K562 (cell line): Measurements from ENCODE around the gene SNX25. TPM values are rescaled to one million over a fixed set of nuclear protein-coding genes. Genes with fewer than 3 reads are reported as not detected.

Source experiments
- CREM ChIP-seq: IDR thresholded peaks from 2 replicates; pipeline ENCODE4 v1.6.1; 2014; ENCODE audit warnings: antibody characterized with exemption, low read depth
- EWSR1 ChIP-seq: fragments of 450-650 bp; IDR thresholded peaks from 2 replicates; pipeline ENCODE4 v1.6.1; 2018; ENCODE audit warnings: borderline replicate concordance, mild to moderate bottlenecking, low read depth, moderate library complexity; ENCODE audit not compliant: partially characterized antibody
- EZH2 ChIP-seq: IDR thresholded peaks from 2 replicates; pipeline ENCODE4 v1.6.1; 2012; ENCODE audit warnings: low read depth, mild to moderate bottlenecking, inconsistent platforms, low read length, borderline replicate concordance
- FOXK1 ChIP-seq: sonication (generic); formaldehyde crosslinking; IDR thresholded peaks from 2 replicates; pipeline ENCODE4 v1.8.0; 2022; ENCODE audit warnings: missing genetic modification reagents, mild to moderate bottlenecking, borderline replicate concordance
- GABPA ChIP-seq: fragments of 200-800 bp; sonication (Bioruptor generic); conservative IDR thresholded peaks from 2 replicates; pipeline ENCODE4 v1.6.1; 2016; ENCODE audit warnings: low read depth, missing genetic modification characterization, missing compliant biosample characterization
- HCFC1 ChIP-seq: IDR thresholded peaks from 2 replicates; pipeline ENCODE4 v1.6.1; 2012; ENCODE audit warnings: low read depth, low read length, improper control_type of control experiment
- KDM2B ChIP-seq: fragments of 250-450 bp; sonication (Bioruptor Pico); IDR thresholded peaks from 2 replicates; pipeline ENCODE4 v1.8.0; 2021; ENCODE audit warnings: mild to moderate bottlenecking, moderate library complexity
- NCOR1 ChIP-seq: fragments of 450-650 bp; IDR thresholded peaks from 2 replicates; pipeline ENCODE4 v1.6.1; 2016; ENCODE audit warnings: mild to moderate bottlenecking, moderate library complexity
- NR2C2 ChIP-seq, 2 experiments: fragments of 200-800 bp in 1 of 2; sonication (Bioruptor generic) in 1 of 2; sonication (generic) in 1 of 2; formaldehyde crosslinking in 1 of 2; IDR thresholded peaks; 2 replicates each; pipeline versions ENCODE4 v1.6.1 to v1.8.0; 2016 to 2022; ENCODE audit warnings: mild to moderate bottlenecking in 1 of 2, missing compliant biosample characterization in 1 of 2, missing genetic modification characterization in 1 of 2, missing genetic modification reagents in 1 of 2
- RAD51 ChIP-seq: fragments of 450-650 bp; IDR thresholded peaks from 2 replicates; pipeline ENCODE4 v1.7.1; 2016; ENCODE audit warnings: low read depth, mild to moderate bottlenecking, borderline replicate concordance
- SMAD4 ChIP-seq: fragments of 250-450 bp; sonication (Bioruptor Pico); conservative IDR thresholded peaks from 2 replicates; pipeline ENCODE4 v1.8.0; 2021; ENCODE audit warnings: inconsistent platforms, mild to moderate bottlenecking, moderate library complexity
- SMARCE1 ChIP-seq: fragments of 450-650 bp; IDR thresholded peaks from 2 replicates; pipeline ENCODE4 v1.7.1; 2016; ENCODE audit warnings: mild to moderate bottlenecking
- ZNF12 ChIP-seq: sonication (generic); formaldehyde crosslinking; IDR thresholded peaks from 2 replicates; pipeline ENCODE4 v1.4.0; 2020; ENCODE audit warnings: mild to moderate bottlenecking, missing genetic modification reagents
- ZNF143 ChIP-seq: sonication (generic); formaldehyde crosslinking; IDR thresholded peaks from 2 replicates; pipeline ENCODE4 v1.9.0; 2022; ENCODE audit warnings: mild to moderate bottlenecking, missing genetic modification reagents
- ZNF24 ChIP-seq: fragments of 450-650 bp; IDR thresholded peaks from 2 replicates; pipeline ENCODE4 v1.6.1; 2016
- ZNF282 ChIP-seq: sonication (generic); formaldehyde crosslinking; IDR thresholded peaks from 2 replicates; pipeline ENCODE4 v1.8.1; 2023; ENCODE audit warnings: missing genetic modification reagents
- ZNF589 ChIP-seq: fragments of 200-800 bp; sonication (Bioruptor generic); IDR thresholded peaks from 2 replicates; pipeline ENCODE4 v1.6.1; 2016; ENCODE audit warnings: low read depth, missing genetic modification characterization, missing compliant biosample characterization
- ZNF696 ChIP-seq: fragments of 250-450 bp; sonication (Bioruptor Pico); conservative IDR thresholded peaks from 2 replicates; pipeline ENCODE4 v1.4.0; 2020; ENCODE audit warnings: mild to moderate bottlenecking, moderate library complexity
- ZNF740 ChIP-seq, 3 experiments: fragments of 200-800 bp in 1 of 3; sonication (Bioruptor generic) in 1 of 3; sonication (generic) in 1 of 3; formaldehyde crosslinking in 1 of 3; IDR thresholded peaks; 2 replicates each; pipeline versions ENCODE4 v1.6.1 to v1.8.0; 2016 to 2022; ENCODE audit warnings: mild to moderate bottlenecking in 2 of 3, missing compliant biosample characterization in 2 of 3, missing genetic modification characterization in 2 of 3, missing genetic modification reagents in 1 of 3
- polyA plus RNA-seq, 8 experiments: library from polyadenylated mRNA; depleted of rRNA in 4 of 8; stranded (reverse) in 5 of 8; unstranded in 3 of 8; fragments of >200 nt; fragmentation: Nextera tagmentation in 2 of 8; fragmentation: Illumina TruSeq in 1 of 8; extraction: Ambion mirVana in 2 of 8; extraction: Trizol in 1 of 8; gene quantifications; 2 replicates each; pipeline versions ENCODE4 v1.2.1 to v1.2.3, GENCODE V29; 2011 to 2014; ENCODE audit warnings: inconsistent platforms in 1 of 8, missing spikeins in 1 of 8
- total RNA-seq, 7 experiments: library from RNA; depleted of rRNA in 6 of 7; stranded (reverse); fragments of >200 nt in 6 of 7; fragmentation: Illumina TruSeq in 2 of 7; extraction: Trizol in 2 of 7; gene quantifications; 2 replicates each; pipeline versions ENCODE4 v1.2.1 to v1.2.3, GENCODE V29; 2011 to 2021; ENCODE audit warnings: low replicate concordance in 1 of 7
- TF ChIP-seq, protein P1 (sequence below): fragments of 250-450 bp; sonication (Bioruptor Pico); IDR thresholded peaks from 2 replicates; pipeline ENCODE4 v1.5.0; 2022; ENCODE audit warnings: mild to moderate bottlenecking
- TF ChIP-seq, protein P2 (sequence below): fragments of 450-650 bp; IDR thresholded peaks from 2 replicates; pipeline ENCODE4 v1.7.1; 2018; ENCODE audit warnings: mild to moderate bottlenecking, low read depth; ENCODE audit not compliant: partially characterized antibody

Gene SNX25
- total and polyA plus RNA-seq, 9 of the 15 experiments (the other 6 are each of a cell fraction or from before 2014, with no cell fraction given) = 2.5 to 23.4 (median 13.3) TPM

DNA sequence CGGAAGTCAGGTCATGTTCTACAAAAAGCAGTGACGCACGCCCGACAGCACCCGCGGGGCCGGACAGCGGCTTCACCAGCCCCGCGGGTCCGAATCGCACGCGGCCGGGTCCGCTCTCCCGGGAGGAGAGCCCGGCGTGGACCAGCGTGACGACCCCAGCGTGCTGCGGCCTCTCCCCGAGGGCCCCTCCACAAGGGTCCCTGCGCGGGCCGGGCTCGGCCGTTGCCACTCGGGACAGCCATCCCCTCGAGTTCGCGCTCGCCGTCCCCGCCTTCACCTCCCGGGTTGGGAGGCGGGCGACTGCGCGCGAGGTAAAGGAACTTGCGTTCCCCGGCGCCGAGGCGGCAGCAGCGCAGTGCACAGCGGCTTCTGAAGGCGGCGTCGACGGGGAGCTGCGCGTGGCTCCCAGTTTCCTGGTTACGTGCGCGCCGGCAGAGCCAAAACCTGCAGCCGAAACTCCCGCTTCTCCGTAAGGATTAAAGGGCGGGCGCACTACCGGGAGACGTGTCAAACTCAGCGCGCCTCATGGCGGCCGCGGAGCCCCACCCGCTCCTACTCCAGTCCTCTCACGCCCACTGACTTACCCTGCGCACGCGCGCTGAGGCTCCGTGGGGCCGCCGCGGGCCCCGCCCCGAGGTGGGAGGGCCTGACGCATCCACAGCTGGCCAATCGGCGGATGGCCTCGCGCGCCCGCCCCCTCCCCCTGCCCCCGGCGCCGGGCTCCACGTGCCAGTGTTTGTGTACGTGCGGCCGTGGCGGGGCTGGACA lies 186.7 kb downstream of the SNX25 start (continued):
- TF ChIP-seq KDM2B (peak; percentile 15; the same call in 1 of the 2 replicates), SMAD4 (CRISPR knock-in tag) (peak; percentile 71; the same call in 1 of the 2 replicates), ZNF24 (no peak), ZNF143 (CRISPR knock-in tag) (0 out of 2 replicates have a peak, but pooled peaks have one; percentile 29), ZNF12 (CRISPR knock-in tag) (no peak; the same call in 1 of the 2 replicates), RAD51 (0 out of 2 replicates have a peak, but pooled peaks have one; percentile 25), NR2C2 (CRISPR knock-in tag; IDR thresholded peaks at IDR 0.05) (no peak), NR2C2 (tag; IDR thresholded peaks at IDR 0.05) (peak; percentile 78), GABPA (tag) (peak; percentile 90), CREM (peak; percentile 98), FOXK1 (CRISPR knock-in tag) (peak; percentile 91; the same call in 1 of the 2 replicates), ZNF282 (peak; percentile 93), EWSR1 (no peak), ZNF589 (peak; percentile 86), ZNF696 (CRISPR knock-in tag) (no peak), SMARCE1 (no peak), HCFC1 (peak; percentile 23; the same call in 1 of the 2 replicates), NCOR1 (0 out of 2 replicates have a peak, but pooled peaks have one; percentile 14), ZNF740 (CRISPR knock-in tag; IDR thresholded peaks at IDR 0.05) (no peak), ZNF740 (tag; IDR thresholded peaks at IDR 0.05) (no peak), EZH2 (no peak)
- TF ChIP-seq, protein P1, sequence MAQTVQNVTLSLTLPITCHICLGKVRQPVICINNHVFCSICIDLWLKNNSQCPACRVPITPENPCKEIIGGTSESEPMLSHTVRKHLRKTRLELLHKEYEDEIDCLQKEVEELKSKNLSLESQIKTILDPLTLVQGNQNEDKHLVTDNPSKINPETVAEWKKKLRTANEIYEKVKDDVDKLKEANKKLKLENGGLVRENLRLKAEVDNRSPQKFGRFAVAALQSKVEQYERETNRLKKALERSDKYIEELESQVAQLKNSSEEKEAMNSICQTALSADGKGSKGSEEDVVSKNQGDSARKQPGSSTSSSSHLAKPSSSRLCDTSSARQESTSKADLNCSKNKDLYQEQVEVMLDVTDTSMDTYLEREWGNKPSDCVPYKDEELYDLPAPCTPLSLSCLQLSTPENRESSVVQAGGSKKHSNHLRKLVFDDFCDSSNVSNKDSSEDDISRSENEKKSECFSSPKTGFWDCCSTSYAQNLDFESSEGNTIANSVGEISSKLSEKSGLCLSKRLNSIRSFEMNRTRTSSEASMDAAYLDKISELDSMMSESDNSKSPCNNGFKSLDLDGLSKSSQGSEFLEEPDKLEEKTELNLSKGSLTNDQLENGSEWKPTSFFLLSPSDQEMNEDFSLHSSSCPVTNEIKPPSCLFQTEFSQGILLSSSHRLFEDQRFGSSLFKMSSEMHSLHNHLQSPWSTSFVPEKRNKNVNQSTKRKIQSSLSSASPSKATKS = no peak
- TF ChIP-seq, protein P2, sequence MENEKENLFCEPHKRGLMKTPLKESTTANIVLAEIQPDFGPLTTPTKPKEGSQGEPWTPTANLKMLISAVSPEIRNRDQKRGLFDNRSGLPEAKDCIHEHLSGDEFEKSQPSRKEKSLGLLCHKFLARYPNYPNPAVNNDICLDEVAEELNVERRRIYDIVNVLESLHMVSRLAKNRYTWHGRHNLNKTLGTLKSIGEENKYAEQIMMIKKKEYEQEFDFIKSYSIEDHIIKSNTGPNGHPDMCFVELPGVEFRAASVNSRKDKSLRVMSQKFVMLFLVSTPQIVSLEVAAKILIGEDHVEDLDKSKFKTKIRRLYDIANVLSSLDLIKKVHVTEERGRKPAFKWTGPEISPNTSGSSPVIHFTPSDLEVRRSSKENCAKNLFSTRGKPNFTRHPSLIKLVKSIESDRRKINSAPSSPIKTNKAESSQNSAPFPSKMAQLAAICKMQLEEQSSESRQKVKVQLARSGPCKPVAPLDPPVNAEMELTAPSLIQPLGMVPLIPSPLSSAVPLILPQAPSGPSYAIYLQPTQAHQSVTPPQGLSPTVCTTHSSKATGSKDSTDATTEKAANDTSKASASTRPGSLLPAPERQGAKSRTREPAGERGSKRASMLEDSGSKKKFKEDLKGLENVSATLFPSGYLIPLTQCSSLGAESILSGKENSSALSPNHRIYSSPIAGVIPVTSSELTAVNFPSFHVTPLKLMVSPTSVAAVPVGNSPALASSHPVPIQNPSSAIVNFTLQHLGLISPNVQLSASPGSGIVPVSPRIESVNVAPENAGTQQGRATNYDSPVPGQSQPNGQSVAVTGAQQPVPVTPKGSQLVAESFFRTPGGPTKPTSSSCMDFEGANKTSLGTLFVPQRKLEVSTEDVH = peak; percentile 47
